GM21528 (cell line): Measurements from ENCODE around the gene OR51T1.
"Not testable (repeated sequence)": the region's sequence is repeated elsewhere in the genome, so short reads cannot be mapped to it uniquely, and the experiment has no call there.

Experiments used
- ATAC-seq: cut with Tn5 transposase; IDR thresholded peaks from one replicate; pipeline ENCODE4 v1.9.1; 2021; ENCODE audit warnings: mild to moderate bottlenecking, moderate library complexity; ENCODE audit not compliant: unreplicated experiment, low FRiP score

Gene OR51T1, protein sequence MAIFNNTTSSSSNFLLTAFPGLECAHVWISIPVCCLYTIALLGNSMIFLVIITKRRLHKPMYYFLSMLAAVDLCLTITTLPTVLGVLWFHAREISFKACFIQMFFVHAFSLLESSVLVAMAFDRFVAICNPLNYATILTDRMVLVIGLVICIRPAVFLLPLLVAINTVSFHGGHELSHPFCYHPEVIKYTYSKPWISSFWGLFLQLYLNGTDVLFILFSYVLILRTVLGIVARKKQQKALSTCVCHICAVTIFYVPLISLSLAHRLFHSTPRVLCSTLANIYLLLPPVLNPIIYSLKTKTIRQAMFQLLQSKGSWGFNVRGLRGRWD

DNA sequence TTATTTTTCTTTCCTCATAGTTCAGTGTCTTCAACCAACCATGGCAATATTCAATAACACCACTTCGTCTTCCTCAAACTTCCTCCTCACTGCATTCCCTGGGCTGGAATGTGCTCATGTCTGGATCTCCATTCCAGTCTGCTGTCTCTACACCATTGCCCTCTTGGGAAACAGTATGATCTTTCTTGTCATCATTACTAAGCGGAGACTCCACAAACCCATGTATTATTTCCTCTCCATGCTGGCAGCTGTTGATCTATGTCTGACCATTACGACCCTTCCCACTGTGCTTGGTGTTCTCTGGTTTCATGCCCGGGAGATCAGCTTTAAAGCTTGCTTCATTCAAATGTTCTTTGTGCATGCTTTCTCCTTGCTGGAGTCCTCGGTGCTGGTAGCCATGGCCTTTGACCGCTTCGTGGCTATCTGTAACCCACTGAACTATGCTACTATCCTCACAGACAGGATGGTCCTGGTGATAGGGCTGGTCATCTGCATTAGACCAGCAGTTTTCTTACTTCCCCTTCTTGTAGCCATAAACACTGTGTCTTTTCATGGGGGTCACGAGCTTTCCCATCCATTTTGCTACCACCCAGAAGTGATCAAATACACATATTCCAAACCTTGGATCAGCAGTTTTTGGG lies at the start of gene OR51T1:
OR51T1 (plus strand) TSS at position 41 of the 641 bp plus-strand sequence; CDS start at position 41, 0 bp downstream.
- no peak for ATAC-seq

DNA sequence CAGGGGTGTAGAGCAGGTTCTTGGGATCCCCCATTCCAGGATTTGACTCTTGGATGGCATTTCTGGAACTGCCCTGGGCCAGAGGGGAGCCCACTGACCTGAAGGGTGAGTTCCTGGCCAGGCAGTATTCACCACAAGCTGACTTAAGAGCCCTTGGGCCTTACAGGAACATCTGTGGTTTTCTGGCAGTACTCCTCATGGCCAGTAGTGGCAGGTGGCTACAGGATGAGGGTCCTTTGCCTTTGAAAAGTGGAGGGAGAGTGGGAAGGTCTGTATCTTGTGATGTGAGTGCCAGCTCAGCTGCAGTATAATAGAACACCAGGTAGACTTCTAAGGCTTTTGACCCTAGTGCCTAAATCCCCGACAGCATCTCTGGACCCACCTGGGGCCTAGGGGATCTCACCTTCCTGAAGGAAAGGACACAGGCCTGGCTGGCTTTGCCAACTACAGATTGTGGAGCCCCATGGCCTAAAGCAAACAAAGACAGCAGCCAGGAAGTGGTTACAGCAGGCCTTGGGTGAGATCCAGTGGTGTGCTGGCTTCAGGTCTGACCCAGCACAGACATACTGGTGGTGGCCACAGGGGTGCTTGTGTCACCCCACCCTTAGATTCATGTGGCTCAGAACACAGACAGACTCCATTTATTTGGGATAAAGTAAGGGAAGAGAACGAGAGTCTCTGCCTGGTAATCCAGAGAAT lies 41.7 kb upstream of the OR51T1 start:
- ATAC-seq: no peak

DNA sequence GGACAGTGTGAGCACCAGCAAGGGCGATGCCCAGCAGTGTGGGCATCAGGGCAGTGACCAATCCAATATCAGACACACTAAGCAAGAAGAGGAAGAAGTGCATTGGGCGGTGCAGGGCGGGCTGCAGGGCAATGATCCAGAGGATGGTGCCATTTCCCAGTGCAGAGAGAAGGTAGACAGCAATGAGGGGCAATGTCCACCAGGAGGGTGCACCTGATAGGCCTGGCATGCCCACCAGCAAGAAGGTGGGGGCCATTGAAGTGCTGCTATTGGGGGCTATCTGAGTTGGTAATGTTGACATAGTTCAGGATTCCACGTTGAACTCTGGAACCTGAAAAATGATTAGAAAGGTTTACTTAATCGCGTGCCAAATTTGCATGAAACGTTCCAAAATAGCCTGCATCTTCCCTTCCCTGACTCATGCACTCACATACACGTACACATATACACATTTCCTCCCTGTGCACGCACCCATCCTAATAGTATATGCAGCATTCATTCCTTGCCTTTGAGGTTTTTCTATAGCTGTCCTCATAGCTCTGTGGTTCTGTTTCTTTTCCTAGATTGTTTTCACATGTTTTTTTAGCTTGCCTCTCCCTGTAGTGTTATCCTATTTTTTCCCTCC lies 32.7 kb upstream of the OR51T1 start, which contains the start of gene OR51S1:
OR51S1 (minus strand) TSS at position 301 of the 625 bp plus-strand sequence; CDS start at position 301, 0 bp downstream.
- no peak for ATAC-seq

DNA sequence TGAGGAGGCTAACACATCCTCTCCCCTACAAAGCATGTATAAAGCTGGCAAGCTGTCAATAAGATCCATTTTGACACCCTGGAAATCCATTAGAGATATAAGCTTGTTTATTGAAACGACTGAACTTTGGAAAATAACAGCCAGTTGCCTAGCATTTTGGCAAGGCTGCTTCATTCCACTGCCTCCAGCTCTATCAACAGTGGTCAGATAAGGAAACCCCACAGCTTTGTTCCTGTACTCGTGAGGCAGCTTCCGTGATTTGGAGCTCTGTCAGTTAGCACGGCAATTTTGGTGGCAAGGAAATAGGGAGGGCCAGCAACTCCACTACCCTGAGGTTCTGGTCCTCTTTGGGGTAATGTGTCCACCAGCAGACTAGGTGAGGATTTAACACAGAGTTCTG lies 30.7 kb upstream of the OR51T1 start:
- ATAC-seq: no peak

DNA sequence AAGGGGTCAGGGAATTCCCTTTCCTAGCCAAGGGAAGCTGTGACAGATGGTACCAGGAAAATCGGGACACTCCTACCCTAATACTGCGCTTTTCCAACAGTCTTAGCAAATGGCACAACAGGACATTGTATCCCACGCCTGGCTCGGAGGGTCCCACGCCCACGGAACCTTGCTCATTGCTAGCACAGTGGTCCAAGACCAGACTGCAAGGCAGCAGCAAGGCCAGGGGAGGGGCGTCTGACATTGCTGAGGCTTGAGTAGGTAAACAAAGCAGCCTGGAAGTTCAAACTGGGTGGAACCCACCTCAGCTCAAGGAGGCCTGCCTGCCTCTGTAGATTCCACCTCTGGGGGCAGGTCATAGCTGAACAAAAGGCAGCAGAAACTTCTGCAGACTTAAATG lies 27.4 kb upstream of the OR51T1 start:
- ATAC-seq: not testable (repeated sequence)

DNA sequence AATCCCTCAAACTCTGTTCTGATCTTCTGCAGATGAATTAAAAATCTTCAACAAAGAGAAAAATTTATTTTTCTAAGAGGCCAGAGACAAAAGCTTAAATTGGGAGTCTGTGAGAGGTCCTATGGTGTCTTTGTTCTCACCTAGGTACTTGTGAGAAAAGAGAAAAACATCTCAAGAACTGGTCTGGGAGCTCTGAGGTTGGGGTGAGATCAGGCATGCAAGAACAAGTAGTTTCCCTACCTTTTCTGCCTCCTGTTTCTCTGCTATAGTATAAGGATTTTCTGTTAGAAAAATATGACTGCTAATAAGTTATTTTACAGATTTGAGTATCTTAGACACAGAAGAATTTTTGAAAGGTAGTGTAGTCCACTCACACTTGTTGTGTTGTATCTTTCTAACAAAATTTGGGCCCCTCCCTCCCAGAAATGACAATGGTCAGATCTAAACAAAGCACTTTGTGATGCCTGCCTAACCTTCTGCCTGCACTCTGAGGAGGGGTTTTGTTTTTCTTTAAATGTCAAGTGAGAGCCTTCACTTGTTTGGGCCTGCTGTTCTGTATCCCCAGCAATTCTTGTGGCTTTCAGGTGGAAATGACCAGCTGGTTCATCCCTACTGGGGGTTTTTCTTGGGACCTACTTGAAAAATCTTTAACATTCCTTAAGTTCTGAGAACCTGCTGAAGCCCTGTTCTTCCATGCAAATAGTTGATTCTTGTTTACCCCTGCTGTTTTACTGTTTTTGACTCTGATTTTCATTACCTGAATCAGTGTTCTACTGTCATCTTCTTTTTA lies 19.1 kb upstream of the OR51T1 start:
- ATAC-seq: no peak

DNA sequence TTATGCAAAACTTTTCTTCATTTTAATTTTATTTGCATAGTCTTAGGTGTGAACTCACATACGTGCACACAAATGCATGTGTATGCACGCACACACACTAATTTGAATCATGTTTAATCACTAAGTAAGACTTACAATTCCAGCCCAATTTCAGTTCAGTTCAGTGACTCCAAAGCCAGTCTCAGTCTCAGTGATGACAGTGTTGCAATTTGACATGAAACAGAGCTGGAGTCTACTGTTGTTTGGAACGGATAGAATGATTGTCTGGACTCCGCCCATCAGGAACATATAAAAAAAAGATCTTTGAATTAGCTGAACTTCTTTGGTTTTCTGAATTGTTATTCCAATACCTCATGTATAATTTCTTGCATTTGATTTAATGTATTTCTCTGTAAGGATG lies 17.8 kb upstream of the OR51T1 start:
- no peak for ATAC-seq

DNA sequence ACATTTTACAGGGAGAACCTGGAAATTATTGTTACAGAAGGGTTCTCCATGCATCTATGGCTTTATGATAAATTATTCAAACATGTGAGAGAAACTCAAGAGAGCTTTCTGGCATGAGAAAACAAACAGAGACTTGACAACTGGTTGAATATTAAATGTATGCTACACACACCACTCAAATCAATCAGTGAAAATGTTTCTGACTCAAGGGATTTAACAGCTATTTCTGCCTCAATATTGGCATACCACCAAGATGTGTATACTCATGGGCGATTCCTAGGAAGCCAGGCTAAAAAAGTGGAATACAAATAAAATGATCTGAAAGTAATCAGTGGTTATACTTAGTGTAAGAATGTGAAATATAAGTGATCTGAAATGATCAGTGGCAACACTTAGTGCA lies 15.8 kb upstream of the OR51T1 start:
- ATAC-seq: no peak

DNA sequence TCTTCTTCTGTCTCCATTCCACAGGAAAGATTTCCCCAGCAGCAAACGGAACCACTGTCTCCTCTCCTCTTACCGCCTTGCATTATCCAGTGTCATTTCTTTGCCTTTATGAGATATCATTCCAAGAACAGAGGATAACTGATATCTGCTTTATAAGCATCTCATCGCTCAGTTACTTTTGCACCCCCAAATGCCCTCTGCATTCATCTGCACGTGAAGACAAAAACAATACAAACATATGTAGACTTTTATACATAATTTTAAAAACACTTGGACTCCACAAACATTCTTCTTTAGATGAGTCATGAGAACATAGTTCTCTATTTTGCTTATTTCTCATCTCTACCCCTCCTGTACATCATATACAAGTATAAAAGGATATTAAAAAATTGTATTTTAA lies 512 bp upstream of the OR51T1 start:
- no peak for ATAC-seq

DNA sequence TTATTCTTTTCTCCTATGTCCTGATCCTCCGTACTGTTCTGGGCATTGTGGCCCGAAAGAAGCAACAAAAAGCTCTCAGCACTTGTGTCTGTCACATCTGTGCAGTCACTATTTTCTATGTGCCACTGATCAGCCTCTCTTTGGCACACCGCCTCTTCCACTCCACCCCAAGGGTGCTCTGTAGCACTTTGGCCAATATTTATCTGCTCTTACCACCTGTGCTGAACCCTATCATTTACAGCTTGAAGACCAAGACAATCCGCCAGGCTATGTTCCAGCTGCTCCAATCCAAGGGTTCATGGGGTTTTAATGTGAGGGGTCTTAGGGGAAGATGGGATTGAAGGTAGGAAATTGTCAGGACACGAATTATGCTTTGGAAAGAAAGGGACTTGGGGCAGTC lies 843 bp downstream of the OR51T1 start:
- no peak for ATAC-seq

DNA sequence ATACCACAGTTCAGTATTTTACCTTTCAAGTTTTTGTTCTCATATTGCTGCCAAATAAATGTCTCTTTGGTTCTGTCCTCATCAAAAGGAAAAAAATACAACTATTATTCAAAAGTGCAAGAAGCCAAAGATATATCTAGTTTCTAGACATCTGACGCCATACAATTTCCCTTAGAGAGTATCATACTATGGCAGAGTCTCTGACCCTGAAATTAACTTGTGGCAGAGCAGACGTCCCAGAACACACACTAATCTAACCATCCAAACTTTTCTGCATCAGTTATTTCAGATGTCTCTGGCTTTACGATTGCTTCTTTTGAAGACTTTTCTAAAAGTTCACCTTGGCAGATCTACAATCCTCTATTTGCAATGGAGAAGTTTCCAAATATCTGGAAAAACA lies 2.7 kb downstream of the OR51T1 start:
- no peak for ATAC-seq

DNA sequence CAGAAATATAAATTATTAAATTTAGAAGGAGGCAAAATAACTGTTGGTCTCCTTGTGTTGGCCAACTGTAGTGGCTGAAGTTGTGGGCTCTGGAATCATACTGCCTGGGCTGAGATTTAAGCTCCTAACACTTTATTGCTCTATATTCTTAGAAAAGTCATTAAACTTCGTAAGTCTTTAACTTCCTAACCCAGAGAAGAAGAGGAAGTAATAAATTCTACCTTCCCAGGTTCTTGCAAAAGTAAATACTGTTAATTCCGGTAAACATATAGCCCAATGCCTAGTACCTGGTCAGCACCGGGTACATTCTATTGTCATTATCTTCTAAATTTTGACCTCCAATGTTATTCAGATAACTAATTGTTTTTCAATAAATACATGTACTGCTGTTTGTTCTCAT lies 4.5 kb downstream of the OR51T1 start:
- no peak for ATAC-seq

DNA sequence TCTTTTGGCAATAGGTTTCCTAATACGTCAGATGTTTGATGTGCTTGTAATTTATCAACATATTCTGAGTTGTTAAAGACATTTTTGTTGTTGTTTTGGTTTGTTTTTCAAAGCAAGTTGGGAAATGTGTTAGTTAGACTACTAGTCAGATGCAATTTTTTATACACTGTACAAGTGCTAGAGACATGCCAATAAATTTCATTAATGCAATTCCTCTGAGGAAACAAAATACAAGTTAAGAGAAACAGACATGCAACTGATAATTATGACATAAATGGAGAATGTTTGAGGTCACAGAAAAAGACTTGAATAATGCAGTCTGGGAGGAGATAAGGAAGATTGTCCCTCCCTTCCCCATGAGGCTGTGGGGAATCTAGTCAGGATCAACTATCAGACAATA lies 5.9 kb downstream of the OR51T1 start:
- no peak for ATAC-seq

DNA sequence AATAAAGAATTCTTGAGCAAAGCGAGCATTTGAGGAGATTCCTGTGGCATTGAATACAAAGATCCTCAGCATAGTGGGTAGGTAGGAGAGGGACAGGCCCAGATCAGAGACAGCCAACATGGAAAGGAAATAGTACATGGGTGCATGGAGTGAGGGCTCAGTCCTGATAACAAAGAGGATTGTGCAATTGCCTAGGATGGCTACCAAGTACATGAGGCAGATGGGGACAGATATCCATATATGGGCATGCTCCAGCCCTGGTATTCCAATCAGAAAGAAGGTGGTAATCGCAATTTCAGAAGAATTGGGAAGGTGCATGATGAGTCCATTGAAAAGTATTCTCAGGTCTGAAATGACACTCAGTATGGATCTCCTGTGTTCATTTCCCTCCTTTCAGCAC lies 8.6 kb downstream of the OR51T1 start:
- no peak for ATAC-seq

DNA sequence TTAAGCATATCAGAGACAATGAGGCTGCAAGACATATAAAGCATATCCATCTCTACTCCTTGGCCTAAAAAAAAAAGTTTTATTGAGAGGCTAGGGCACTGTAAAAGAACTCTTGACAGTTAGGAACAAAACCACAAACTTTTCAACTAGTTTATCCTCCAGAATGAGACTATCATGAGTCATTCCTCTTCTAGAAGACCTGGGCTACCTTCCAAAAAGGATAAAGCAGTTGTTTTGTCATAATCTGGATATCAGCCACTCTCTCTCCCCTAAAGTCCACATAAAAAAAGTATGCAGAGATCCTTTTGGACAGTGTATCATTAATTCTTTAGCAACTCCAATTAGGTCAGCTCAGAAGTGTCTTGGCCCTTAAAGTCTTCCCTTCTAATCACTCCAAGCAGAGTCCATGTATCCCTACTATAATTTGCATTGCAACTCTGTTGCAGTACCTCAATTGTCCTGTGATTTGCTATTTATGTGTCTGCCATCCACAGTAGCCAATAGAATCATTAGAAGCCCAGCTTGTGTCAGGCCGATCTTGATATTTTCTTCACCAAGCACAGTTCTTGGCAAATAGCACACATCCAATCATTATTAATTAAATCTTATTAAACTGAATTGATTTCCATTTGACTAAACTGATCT lies 10.4 kb downstream of the OR51T1 start:
- no peak for ATAC-seq

DNA sequence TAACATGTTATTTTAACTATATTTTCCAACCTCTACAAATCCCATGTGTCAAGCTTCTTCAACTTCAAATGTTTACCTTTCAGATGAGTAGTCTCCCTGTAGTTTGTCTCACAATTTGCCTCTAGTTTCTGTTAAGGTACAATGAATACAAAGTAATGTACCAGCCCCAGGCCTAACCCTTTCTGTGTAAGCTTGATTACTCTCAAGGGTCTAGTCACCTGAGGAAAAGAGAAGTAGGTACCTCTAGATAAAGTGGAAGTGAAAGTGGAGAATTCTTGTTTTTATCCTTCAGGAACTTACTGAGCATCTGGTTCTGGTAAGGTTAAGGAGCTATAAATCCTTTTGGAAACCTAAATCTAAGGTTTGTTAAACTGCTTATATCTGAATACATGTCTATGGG lies 21.8 kb downstream of the OR51T1 start, which contains the start of gene OR51A7:
OR51A7 (plus strand) TSS at position 300 of the 400 bp plus-strand sequence. CDS start 3,587 bp downstream, outside the sequence.
- no peak for ATAC-seq

DNA sequence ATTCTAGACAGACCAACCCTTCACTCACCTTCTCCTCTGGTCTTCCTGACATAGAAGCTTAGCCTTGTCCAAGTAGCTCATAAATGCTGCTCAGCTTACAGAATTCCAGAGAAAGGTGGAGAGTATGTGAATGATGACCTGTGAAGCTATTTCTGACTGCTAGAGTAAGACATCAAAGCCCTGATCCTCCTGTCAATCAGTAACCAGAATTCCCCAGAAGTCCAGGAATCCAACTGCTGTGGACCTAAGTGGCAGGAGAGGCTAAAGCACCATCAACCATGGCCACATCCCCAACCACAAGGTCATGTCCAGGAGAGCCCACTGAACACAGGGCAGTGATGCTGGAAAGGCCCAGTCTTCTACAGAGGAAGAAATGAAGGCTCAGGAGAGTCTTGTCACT lies 34.9 kb downstream of the OR51T1 start:
- no peak for ATAC-seq

DNA sequence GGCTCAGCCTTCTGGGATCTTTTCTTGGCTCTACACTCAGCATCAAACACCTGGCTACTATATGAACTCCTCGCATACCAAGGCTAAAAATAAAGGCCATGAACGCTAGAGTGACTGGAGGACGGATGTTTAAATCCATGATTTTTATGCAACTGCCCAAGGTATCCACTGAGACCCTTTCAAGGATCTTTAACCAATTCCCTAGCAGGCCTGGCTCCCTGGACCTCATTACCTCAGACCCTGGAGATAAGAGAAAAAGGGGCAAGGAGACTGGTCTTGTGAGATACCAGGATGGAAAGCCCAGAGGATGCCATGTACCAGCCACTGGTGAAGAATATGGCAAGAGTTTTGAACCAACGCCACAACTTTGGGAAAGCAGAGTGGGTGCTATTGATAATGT lies 37.5 kb downstream of the OR51T1 start, which contains the start of gene OR51G2:
OR51G2 (minus strand) TSS at position 101 of the 400 bp plus-strand sequence. CDS start 3,687 bp downstream, outside the sequence.
- no peak for ATAC-seq

DNA sequence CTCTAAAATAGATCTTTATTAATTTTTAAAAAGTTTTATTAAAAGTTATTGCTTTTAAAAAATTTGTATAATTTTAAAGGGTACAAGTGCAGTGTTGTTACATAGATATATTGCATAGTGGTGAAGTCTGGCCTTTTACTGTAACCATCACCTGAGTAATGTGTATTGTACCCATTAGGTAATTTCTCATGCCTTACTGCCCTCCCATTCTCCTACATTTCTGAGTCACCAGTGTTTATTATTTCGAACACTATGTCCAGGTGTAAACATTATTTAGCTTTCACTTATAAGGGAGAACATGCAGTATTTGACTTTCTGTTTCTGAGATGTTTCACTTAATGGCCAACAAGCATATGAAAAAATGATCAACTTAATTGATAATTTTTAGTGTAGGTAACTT lies 40.1 kb downstream of the OR51T1 start:
- ATAC-seq: no peak

DNA sequence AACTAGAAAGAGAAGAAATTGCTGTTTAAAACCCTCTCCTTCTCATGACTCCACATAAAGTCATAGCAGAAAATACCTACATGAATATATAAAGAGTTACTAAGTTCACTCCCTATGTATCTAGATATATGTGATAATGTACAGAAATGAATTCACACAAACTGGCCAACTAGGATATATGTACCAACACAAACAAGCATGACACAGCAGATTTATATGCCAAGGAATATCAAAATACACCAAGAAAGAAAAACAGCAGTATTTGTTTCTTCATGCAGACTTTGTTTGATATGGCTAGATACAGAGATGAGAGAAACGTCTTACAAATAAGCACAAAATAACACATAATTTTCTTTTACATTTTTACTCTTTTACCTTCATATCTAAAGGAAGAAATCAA lies 40.6 kb downstream of the OR51T1 start:
- ATAC-seq: no peak
